SU-DHL-6 (cell line): ENCODE results near the gene PPP4R1.

Experiments
- H2AFZ ChIP-seq: fragments of 200-600 bp; sonication (generic); 2 replicates; pipeline ENCODE4 v1.6.1; 2014; ENCODE audit warnings: low read depth, mild to moderate bottlenecking, moderate library complexity, mixed read lengths, antibody characterized with exemption, low read length; ENCODE audit not compliant: severe bottlenecking
- H3F3A ChIP-seq: fragments of 200-600 bp; shearing (Covaris generic); 2 replicates; pipeline ENCODE4 v1.6.0; 2016; ENCODE audit warnings: antibody characterized with exemption, mild to moderate bottlenecking; ENCODE audit not compliant: insufficient read depth
- H3K27ac ChIP-seq: fragments of 200-600 bp; sonication (generic); 2 replicates; pipeline ENCODE4 v1.5.1; 2016; ENCODE audit warnings: low read depth, mild to moderate bottlenecking, low read length, moderate library complexity, mixed read lengths
- H3K27me3 ChIP-seq: fragments of 200-600 bp; sonication (generic), shearing (Covaris generic); 2 replicates; pipeline ENCODE4 v1.6.0; 2014; ENCODE audit warnings: mild to moderate bottlenecking, low read length
- H3K36me3 ChIP-seq: fragments of 200-600 bp; sonication (generic); 2 replicates; pipeline ENCODE4 v1.6.1; 2014; ENCODE audit warnings: mild to moderate bottlenecking, low read length, mixed read lengths
- H3K4me2 ChIP-seq: fragments of 300-600, 200-600 bp; shearing (Covaris generic), sonication (generic); 2 replicates; pipeline ENCODE4 v1.6.0; 2014; ENCODE audit warnings: low read length, low read depth, mild to moderate bottlenecking; ENCODE audit not compliant: poor library complexity, severe bottlenecking
- H3K4me3 ChIP-seq: fragments of 200-600 bp; sonication (generic); 2 replicates; pipeline ENCODE4 v1.5.1; 2014; ENCODE audit warnings: antibody characterized with exemption, low read length, mild to moderate bottlenecking, mixed read lengths; ENCODE audit not compliant: insufficient read depth, poor library complexity, severe bottlenecking
- H3K79me2 ChIP-seq: fragments of 200-600 bp; sonication (generic); 2 replicates; pipeline ENCODE4 v1.6.1; 2014; ENCODE audit warnings: mild to moderate bottlenecking, low read length, moderate library complexity; ENCODE audit not compliant: insufficient read depth
- H3K9ac ChIP-seq: fragments of 200-600 bp; sonication (generic); 2 replicates; pipeline ENCODE4 v1.7.0; 2014; ENCODE audit warnings: mild to moderate bottlenecking, low read length
- H3K9me2 ChIP-seq: fragments of 200-600 bp; sonication (generic); replicated peaks from 2 replicates; pipeline ENCODE4 v1.6.1; 2014; ENCODE audit warnings: low read length; ENCODE audit not compliant: insufficient read depth
- H3K9me3 ChIP-seq: fragments of 200-600 bp; sonication (generic); 2 replicates; pipeline ENCODE4 v1.6.1; 2014; ENCODE audit warnings: low read length, mixed read lengths; ENCODE audit not compliant: insufficient read depth
- H4K20me1 ChIP-seq: fragments of 200-600 bp; sonication (generic); 2 replicates; pipeline ENCODE4 v1.6.1; 2014; ENCODE audit warnings: low read depth, mild to moderate bottlenecking, antibody characterized with exemption, low read length, moderate library complexity, mixed read lengths
- CTCF ChIP-seq: fragments of 200-600 bp; sonication (generic); IDR thresholded peaks from one replicate; pipeline ENCODE4 v1.5.1; 2017; ENCODE audit warnings: antibody characterized with exemption, mild to moderate bottlenecking, low read length, moderate library complexity; ENCODE audit not compliant: insufficient read depth, poor library complexity, severe bottlenecking
- EZH2phosphoT487 ChIP-seq: fragments of 200-600 bp; sonication (generic), shearing (Covaris generic); conservative IDR thresholded peaks from 2 replicates; pipeline ENCODE4 v1.6.1; 2018; ENCODE audit warnings: mild to moderate bottlenecking, antibody characterized with exemption, low read length, moderate library complexity, mixed read lengths

PPP4R1 gene

GRCh38 chr18:9659499-9660375 lies 45.4 kb upstream of the PPP4R1 start:
- H3K4me2 ChIP-seq: no peak overlapping the region
- TF ChIP-seq EZH2phosphoT487: no peak
- TF ChIP-seq CTCF: no peak
- H3K27me3 ChIP-seq: no peaks in the 10 kb centered on the region
- no peaks in the 10 kb centered on the region for H3K79me2 ChIP-seq
- H3F3A ChIP-seq: no peaks in the 10 kb centered on the region
- no peak overlapping the region for H2AFZ ChIP-seq
- no peaks in the 10 kb centered on the region for H4K20me1 ChIP-seq
- H3K4me3 ChIP-seq: no peak overlapping the region
- H3K36me3 ChIP-seq: no peaks in the 10 kb centered on the region
- H3K27ac ChIP-seq: no peak overlapping the region
- H3K9me3 ChIP-seq: no peaks in the 10 kb centered on the region
- H3K9me2 ChIP-seq: no peaks in the 10 kb centered on the region
- H3K9ac ChIP-seq: no peak overlapping the region

GRCh38 chr18:9658087-9658641 lies 43.8 kb upstream of the PPP4R1 start:
- no peak overlapping the region for H3K9ac ChIP-seq
- H3K9me3 ChIP-seq: no peaks in the 10 kb centered on the region
- H3F3A ChIP-seq: no peaks in the 10 kb centered on the region
- TF ChIP-seq EZH2phosphoT487 (no peak), CTCF (no peak)
- no peak overlapping the region for H3K4me3 ChIP-seq
- H3K27me3 ChIP-seq: no peaks in the 10 kb centered on the region
- no peaks in the 10 kb centered on the region for H4K20me1 ChIP-seq
- no peak overlapping the region for H2AFZ ChIP-seq
- H3K27ac ChIP-seq: no peak overlapping the region
- H3K79me2 ChIP-seq: no peaks in the 10 kb centered on the region
- H3K36me3 ChIP-seq: no peaks in the 10 kb centered on the region
- H3K9me2 ChIP-seq: no peaks in the 10 kb centered on the region
- no peak overlapping the region for H3K4me2 ChIP-seq

GRCh38 chr18:9655232-9655767 lies 40.9 kb upstream of the PPP4R1 start:
- Histone ChIP-seq H3K9ac (no peak overlapping the region), H3K27ac (no peak overlapping the region), H3F3A (no peaks in the 10 kb centered on the region), H4K20me1 (no peaks in the 10 kb centered on the region), H3K27me3 (no peaks in the 10 kb centered on the region), H3K4me3 (no peak overlapping the region), H3K36me3 (no peaks in the 10 kb centered on the region), H3K9me2 (no peaks in the 10 kb centered on the region), H3K4me2 (no peak overlapping the region), H2AFZ (no peak overlapping the region), H3K79me2 (no peaks in the 10 kb centered on the region), H3K9me3 (no peaks in the 10 kb centered on the region)
- TF ChIP-seq CTCF (no peak), EZH2phosphoT487 (no peak)
